HepG2 (cell line): ENCODE data around the gene TEKT5. TPM values are rescaled to one million over a fixed set of nuclear protein-coding genes. Genes with fewer than 3 reads are reported as not detected.

Experiments
- ATAC-seq: fragments of 200-7000 bp; cut with Tn5 transposase; 3 replicates; pipeline ENCODE4 v1.9.1; 2020; ENCODE audit warnings: mild to moderate bottlenecking, moderate library complexity
- BruUV-seq: library from RNA; stranded (reverse); fragments of 400-500 nt; replicated peaks from 2 replicates; lab custom pipeline; 2021; lab: Mats Ljungman, UMichigan
- CTCF ChIA-PET: fragments of 300-600 bp; formaldehyde crosslinking; extraction: SDS; loops from one replicate; lab custom pipeline; 2021; ENCODE audit warnings: low total read pairs, inconsistent platforms, low intra/inter-chr PET ratio; lab: Yijun Ruan, JAX
- POLR2A ChIA-PET: fragments of 350-600 bp; sonication (Branson Sonifier 250); formaldehyde crosslinking; loops from one replicate; lab custom pipeline; 2020; ENCODE audit warnings: antibody characterized with exemption, inconsistent platforms; lab: Yijun Ruan, JAX
- DNase-seq: peaks from one replicate; pipeline ENCODE4 v3.0.0-alpha.2; 2015; ENCODE audit warnings: low spot score
- FAIRE-seq: peaks from 3 replicates; lab custom pipeline; 2011; peaks lifted over from hg19 to GRCh38; lab: Jason Lieb, UNC
- H2AFZ ChIP-seq: one replicate; pipeline ENCODE4 v1.6.1; 2011; ENCODE audit warnings: low read length, inconsistent platforms
- H3K27ac ChIP-seq: fragments of 300-600 bp; 3 replicates; pipeline ENCODE4 v1.8.0; 2011; ENCODE audit warnings: mixed run types, mild to moderate bottlenecking, mixed read lengths, low read length, inconsistent platforms; ENCODE audit not compliant: insufficient read depth; ENCODE audit errors: extremely low read length
- H3K27me3 ChIP-seq, 2 experiments: fragments of 200-600 bp in 1 of 2; 2 replicates in 1 of 2; 3 replicates in 1 of 2; pipeline versions ENCODE4 v1.6.0 to v1.8.0; 2011; ENCODE audit warnings: low read length in 2 of 2, mild to moderate bottlenecking in 2 of 2, moderate library complexity in 2 of 2, inconsistent platforms in 1 of 2; ENCODE audit not compliant: insufficient read depth in 2 of 2, control insufficient read depth in 1 of 2
- H3K36me3 ChIP-seq, 2 experiments: fragments of 200-600 bp in 1 of 2; replicated peaks in 1 of 2; 2 replicates in 1 of 2; 3 replicates in 1 of 2; pipeline versions ENCODE4 v1.5.1 to v1.8.0; 2011; ENCODE audit warnings: low read length in 2 of 2, inconsistent platforms in 1 of 2; ENCODE audit not compliant: insufficient read depth in 2 of 2, control insufficient read depth in 1 of 2
- H3K4me1 ChIP-seq: 2 replicates; pipeline ENCODE4 v1.5.1; 2012; ENCODE audit warnings: low read length, inconsistent platforms; ENCODE audit not compliant: insufficient read depth
- H3K4me2 ChIP-seq: 2 replicates; pipeline ENCODE4 v1.6.0; 2011; ENCODE audit warnings: low read depth, low read length, inconsistent platforms
- H3K4me3 ChIP-seq, 3 experiments: fragments of 200-600 bp in 1 of 3; sonication (generic), shearing (Covaris generic) in 1 of 3; replicated peaks in 1 of 3; 2 replicates each; pipeline ENCODE4 v1.5.1; 2011 to 2016; ENCODE audit warnings: low read length in 3 of 3, inconsistent platforms in 2 of 3, low read depth in 2 of 3, mild to moderate bottlenecking in 2 of 3, control low read depth in 1 of 3, mixed read lengths in 1 of 3; ENCODE audit not compliant: insufficient read depth in 1 of 3
- H3K79me2 ChIP-seq: one replicate; pipeline ENCODE4 v1.6.1; 2011; ENCODE audit warnings: low read length, inconsistent platforms; ENCODE audit not compliant: insufficient read depth
- H3K9ac ChIP-seq: 2 replicates; pipeline ENCODE4 v1.6.0; 2011; ENCODE audit warnings: mild to moderate bottlenecking, low read depth, low read length, inconsistent platforms; ENCODE audit not compliant: insufficient read depth
- H3K9me3 ChIP-seq: 2 replicates; pipeline ENCODE4 v1.5.1; 2012; ENCODE audit warnings: mild to moderate bottlenecking, low read length
- H4K20me1 ChIP-seq: 2 replicates; pipeline ENCODE4 v1.6.0; 2011; ENCODE audit warnings: inconsistent platforms, mild to moderate bottlenecking, low read length, moderate library complexity; ENCODE audit not compliant: insufficient read depth
- ATF7 ChIP-seq, 2 experiments: fragments of 450-650 bp in 1 of 2; sonication (generic) in 1 of 2; formaldehyde crosslinking in 1 of 2; IDR thresholded peaks; 2 replicates each; pipeline versions ENCODE4 v1.4.0 to v1.6.1; 2016 to 2020; ENCODE audit warnings: antibody characterized with exemption in 1 of 2, mild to moderate bottlenecking in 1 of 2, missing genetic modification reagents in 1 of 2
- FOSL1 ChIP-seq: sonication (generic); formaldehyde crosslinking; IDR thresholded peaks from 2 replicates; pipeline ENCODE4 v1.9.0; 2021; ENCODE audit warnings: missing genetic modification reagents, borderline replicate concordance
- FOSL2 ChIP-seq: sonication (generic); formaldehyde crosslinking; IDR thresholded peaks from 2 replicates; pipeline ENCODE4 v1.4.0; 2020; ENCODE audit warnings: missing genetic modification reagents
- HNF1B ChIP-seq: sonication (generic); formaldehyde crosslinking; IDR thresholded peaks from 2 replicates; pipeline ENCODE4 v1.5.1; 2020; ENCODE audit warnings: mild to moderate bottlenecking, moderate library complexity, missing genetic modification reagents
- MAF1 ChIP-seq: sonication (generic); formaldehyde crosslinking; IDR thresholded peaks from 2 replicates; pipeline ENCODE4 v1.5.0; 2020; ENCODE audit warnings: missing genetic modification reagents, borderline replicate concordance
- NFE2L2 ChIP-seq: fragments of 150-350 bp; IDR thresholded peaks from 2 replicates; pipeline ENCODE4 v1.6.1; 2014; ENCODE audit warnings: low read length
- PHB2 ChIP-seq: fragments of 450-650 bp; IDR thresholded peaks from 2 replicates; pipeline ENCODE4 v1.6.1; 2018; ENCODE audit not compliant: partially characterized antibody
- RARA ChIP-seq: IDR thresholded peaks from 2 replicates; pipeline ENCODE4 v1.6.1; 2016; ENCODE audit warnings: missing genetic modification reagents, missing compliant biosample characterization
- RFX1 ChIP-seq: fragments of 450-650 bp; IDR thresholded peaks from 2 replicates; pipeline ENCODE4 v1.6.1; 2017
- TBL1XR1 ChIP-seq: fragments of 150-350 bp; IDR thresholded peaks from 2 replicates; pipeline ENCODE4 v1.6.1; 2014; ENCODE audit warnings: borderline replicate concordance, low read length; ENCODE audit not compliant: partially characterized antibody
- TEAD3 ChIP-seq: optimal IDR thresholded peaks from 2 replicates; pipeline ENCODE3; 2016; ENCODE audit warnings: borderline replicate concordance
- ZNF331 ChIP-seq: sonication (generic); formaldehyde crosslinking; IDR thresholded peaks from 2 replicates; pipeline ENCODE4 v1.4.0; 2020; ENCODE audit warnings: missing genetic modification reagents
- ZNF709 ChIP-seq: sonication (generic); formaldehyde crosslinking; IDR thresholded peaks from 2 replicates; pipeline ENCODE4 v1.5.0; 2020; ENCODE audit warnings: mild to moderate bottlenecking, missing genetic modification reagents
- ZSCAN25 ChIP-seq: sonication (generic); formaldehyde crosslinking; IDR thresholded peaks from 2 replicates; pipeline ENCODE4 v1.8.0; 2022; ENCODE audit warnings: mild to moderate bottlenecking, missing genetic modification reagents
- ZSCAN30 ChIP-seq: sonication (generic); formaldehyde crosslinking; IDR thresholded peaks from 2 replicates; pipeline ENCODE4 v1.5.0; 2020; ENCODE audit warnings: mild to moderate bottlenecking, missing genetic modification reagents
- WGBS: methylation state at CpG from one replicate; pipeline ENCODE4 v1.1.6; 2017; ENCODE audit warnings: low lambda C conversion rate; 5-methylcytosine and 5-hydroxymethylcytosine counted together
- in situ Hi-C: cut with HindIII; loops from 2 replicates; pipeline ENCODE4 v1.10.0; 2017; ENCODE audit warnings: low pct_unique_long_range_greater_than_20kb; ENCODE audit not compliant: extremely low pct_ligation_motif_present
- intact Hi-C: fragments of 100-400 bp; cut with micrococcal nuclease; formaldehyde crosslinking; loops from one replicate; pipeline ENCODE4 v1.10.0; 2022; ENCODE audit not compliant: unreplicated experiment
- polyA plus RNA-seq, 8 experiments: library from polyadenylated mRNA; depleted of rRNA in 3 of 8; stranded (reverse) in 7 of 8; unstranded in 1 of 8; fragments of >200 nt; fragmentation: Illumina TruSeq in 4 of 8; extraction: Trizol in 4 of 8; gene quantifications; 2 replicates each; pipeline versions ENCODE4 v1.2.1 to v1.2.3, GENCODE V29; 2011 to 2016; ENCODE audit warnings: low read depth in 4 of 8, missing spikeins in 1 of 8, mixed read lengths in 1 of 8; ENCODE audit not compliant: insufficient read depth in 1 of 8
- total RNA-seq, 5 experiments: library from RNA; depleted of rRNA; stranded (reverse); fragments of >200 nt; fragmentation: Illumina TruSeq; extraction: Trizol; gene quantifications; 2 replicates each; pipeline ENCODE4 v1.2.3, GENCODE V29; 2016; ENCODE audit warnings: low read depth in 1 of 5
- TF ChIP-seq, protein P1 (sequence below): sonication (generic); formaldehyde crosslinking; IDR thresholded peaks from 2 replicates; pipeline ENCODE4 v1.8.0; 2023; ENCODE audit warnings: mild to moderate bottlenecking, missing genetic modification reagents
- TF ChIP-seq, protein P2 (sequence below): sonication (generic); formaldehyde crosslinking; IDR thresholded peaks from 2 replicates; pipeline ENCODE4 v1.4.0; 2020; ENCODE audit warnings: missing genetic modification reagents
- TF ChIP-seq, protein P3 (sequence below): sonication (generic); formaldehyde crosslinking; IDR thresholded peaks from 2 replicates; pipeline ENCODE4 v1.5.0; 2020; ENCODE audit warnings: missing genetic modification reagents

The TEKT5 gene
- total and polyA plus RNA-seq, 2 of the 13 experiments (the other 11 are each of a cell fraction or from before 2014, with no cell fraction given), result 0.16 TPM; not detected in 1

- TF ChIP-seq NFE2L2 (peak; percentile 100), HNF1B (CRISPR knock-in tag) (no peak), RARA (CRISPR knock-in tag) (peak; percentile 45), ZSCAN25 (no peak), PHB2 (no peak), ZNF709 (CRISPR knock-in tag) (peak; percentile 6; the same call in 1 of the 2 replicates), ZNF331 (peak; percentile 40; the same call in 1 of the 2 replicates)
- TF ChIP-seq, protein P1, sequence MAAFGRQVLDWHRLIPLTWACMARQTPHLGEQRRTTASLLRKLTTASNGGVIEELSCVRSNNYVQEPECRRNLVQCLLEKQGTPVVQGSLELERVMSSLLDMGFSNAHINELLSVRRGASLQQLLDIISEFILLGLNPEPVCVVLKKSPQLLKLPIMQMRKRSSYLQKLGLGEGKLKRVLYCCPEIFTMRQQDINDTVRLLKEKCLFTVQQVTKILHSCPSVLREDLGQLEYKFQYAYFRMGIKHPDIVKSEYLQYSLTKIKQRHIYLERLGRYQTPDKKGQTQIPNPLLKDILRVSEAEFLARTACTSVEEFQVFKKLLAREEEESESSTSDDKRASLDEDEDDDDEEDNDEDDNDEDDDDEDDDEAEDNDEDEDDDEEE (CRISPR knock-in tag), result no peak
These were observed 69.0 kb downstream of the TEKT5 start (continued) for GRCh38 chr16:10625595-10626357.

- BruUV-seq, result no TSS peak
- Histone ChIP-seq H3K4me1 (peaks cover 90% of the 10 kb centered on the region), H3K9ac (no peak overlapping the region), H3K36me3 (no peaks in the 10 kb centered on the region), H3K4me3 (no peak overlapping the region), H3K4me2 (peak overlapping the region; percentile 14; the same call in 1 of the 2 replicates), H3K9me3 (no peaks in the 10 kb centered on the region), H2AFZ (no peak overlapping the region), H3K27ac (no peak overlapping the region), H3K27me3 (0 out of 5 replicates have a peak, but pooled peaks cover 0 to 2% of the 10 kb centered on the region in 2 experiments), H3K79me2 (no peaks in the 10 kb centered on the region), H4K20me1 (no peaks in the 10 kb centered on the region)
- CTCF ChIA-PET, result no interaction called here
- WGBS, result 15% methylated on average over 6 of the region's 6 CpGs
- FAIRE-seq, result no peak
- no peak for DNase-seq
- POLR2A ChIA-PET, result interaction anchor here (0.8 kb wide), 1 partner anchor 23 kb away, joined by 3 read pairs; no protein-coding TSS in a partner anchor
- intact Hi-C loops (no loop called here), in situ Hi-C loops (no loop called here)
- no peak for ATAC-seq
- TF ChIP-seq MAF1 (CRISPR knock-in tag), result no peak
- peak; percentile 87 for TF ChIP-seq TEAD3 (CRISPR knock-in tag)
- no peak for TF ChIP-seq ATF7 (IDR thresholded peaks at IDR 0.05)
- TF ChIP-seq ATF7 (CRISPR knock-in tag; IDR thresholded peaks at IDR 0.05), result no peak
- TF ChIP-seq RFX1, result peak; percentile 61; the same call in 1 of the 2 replicates
- TF ChIP-seq ZSCAN30 (CRISPR knock-in tag), result no peak
- TF ChIP-seq FOSL2 (CRISPR knock-in tag), result peak; percentile 82
- TF ChIP-seq, protein P2, sequence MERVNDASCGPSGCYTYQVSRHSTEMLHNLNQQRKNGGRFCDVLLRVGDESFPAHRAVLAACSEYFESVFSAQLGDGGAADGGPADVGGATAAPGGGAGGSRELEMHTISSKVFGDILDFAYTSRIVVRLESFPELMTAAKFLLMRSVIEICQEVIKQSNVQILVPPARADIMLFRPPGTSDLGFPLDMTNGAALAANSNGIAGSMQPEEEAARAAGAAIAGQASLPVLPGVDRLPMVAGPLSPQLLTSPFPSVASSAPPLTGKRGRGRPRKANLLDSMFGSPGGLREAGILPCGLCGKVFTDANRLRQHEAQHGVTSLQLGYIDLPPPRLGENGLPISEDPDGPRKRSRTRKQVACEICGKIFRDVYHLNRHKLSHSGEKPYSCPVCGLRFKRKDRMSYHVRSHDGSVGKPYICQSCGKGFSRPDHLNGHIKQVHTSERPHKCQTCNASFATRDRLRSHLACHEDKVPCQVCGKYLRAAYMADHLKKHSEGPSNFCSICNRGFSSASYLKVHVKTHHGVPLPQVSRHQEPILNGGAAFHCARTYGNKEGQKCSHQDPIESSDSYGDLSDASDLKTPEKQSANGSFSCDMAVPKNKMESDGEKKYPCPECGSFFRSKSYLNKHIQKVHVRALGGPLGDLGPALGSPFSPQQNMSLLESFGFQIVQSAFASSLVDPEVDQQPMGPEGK (CRISPR knock-in tag), result peak; percentile 62; the same call in 1 of the 2 replicates
- 0 out of 2 replicates have a peak, but pooled peaks have one; percentile 17 for TF ChIP-seq FOSL1
- TF ChIP-seq, protein P3, sequence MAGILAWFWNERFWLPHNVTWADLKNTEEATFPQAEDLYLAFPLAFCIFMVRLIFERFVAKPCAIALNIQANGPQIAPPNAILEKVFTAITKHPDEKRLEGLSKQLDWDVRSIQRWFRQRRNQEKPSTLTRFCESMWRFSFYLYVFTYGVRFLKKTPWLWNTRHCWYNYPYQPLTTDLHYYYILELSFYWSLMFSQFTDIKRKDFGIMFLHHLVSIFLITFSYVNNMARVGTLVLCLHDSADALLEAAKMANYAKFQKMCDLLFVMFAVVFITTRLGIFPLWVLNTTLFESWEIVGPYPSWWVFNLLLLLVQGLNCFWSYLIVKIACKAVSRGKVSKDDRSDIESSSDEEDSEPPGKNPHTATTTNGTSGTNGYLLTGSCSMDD (CRISPR knock-in tag), result no peak
- no peak for TF ChIP-seq TBL1XR1
These were observed 70.2 kb downstream of the TEKT5 start for GRCh38 chr16:10624527-10624926.
